ENCODE data around the gene ERBB3.

- TF ChIP-seq, protein P1, sequence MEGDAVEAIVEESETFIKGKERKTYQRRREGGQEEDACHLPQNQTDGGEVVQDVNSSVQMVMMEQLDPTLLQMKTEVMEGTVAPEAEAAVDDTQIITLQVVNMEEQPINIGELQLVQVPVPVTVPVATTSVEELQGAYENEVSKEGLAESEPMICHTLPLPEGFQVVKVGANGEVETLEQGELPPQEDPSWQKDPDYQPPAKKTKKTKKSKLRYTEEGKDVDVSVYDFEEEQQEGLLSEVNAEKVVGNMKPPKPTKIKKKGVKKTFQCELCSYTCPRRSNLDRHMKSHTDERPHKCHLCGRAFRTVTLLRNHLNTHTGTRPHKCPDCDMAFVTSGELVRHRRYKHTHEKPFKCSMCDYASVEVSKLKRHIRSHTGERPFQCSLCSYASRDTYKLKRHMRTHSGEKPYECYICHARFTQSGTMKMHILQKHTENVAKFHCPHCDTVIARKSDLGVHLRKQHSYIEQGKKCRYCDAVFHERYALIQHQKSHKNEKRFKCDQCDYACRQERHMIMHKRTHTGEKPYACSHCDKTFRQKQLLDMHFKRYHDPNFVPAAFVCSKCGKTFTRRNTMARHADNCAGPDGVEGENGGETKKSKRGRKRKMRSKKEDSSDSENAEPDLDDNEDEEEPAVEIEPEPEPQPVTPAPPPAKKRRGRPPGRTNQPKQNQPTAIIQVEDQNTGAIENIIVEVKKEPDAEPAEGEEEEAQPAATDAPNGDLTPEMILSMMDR (IDR thresholded peaks at IDR 0.05): no peak
- no peak for TF ChIP-seq POLR2A (IDR thresholded peaks at IDR 0.05)
These were observed 5.1 kb downstream of the ERBB3 start for GRCh38 chr12:56084958-56085543.
